Endothelial cell of umbilical vein (primary cell): Measurements from ENCODE around the gene RTN4IP1. TPM values are rescaled to one million over a fixed set of nuclear protein-coding genes. Genes with fewer than 3 reads are reported as not detected.

ENCODE experiments used
- BruUV-seq: library from RNA; stranded (reverse); fragments of 400-500 nt; replicated peaks from 2 replicates; lab custom pipeline; 2021; lab: Mats Ljungman, UMichigan
- CTCF ChIA-PET: fragments of 300-600, 350-600 bp; sonication (Branson Sonifier 250); formaldehyde crosslinking; loops from one replicate; lab custom pipeline; 2021; ENCODE audit warnings: antibody characterized with exemption, inconsistent platforms; lab: Charles Lee
- POLR2A ChIA-PET: fragments of 300-600, 350-600 bp; sonication (Branson Sonifier 250); formaldehyde crosslinking; loops from one replicate; lab custom pipeline; 2021; ENCODE audit warnings: antibody characterized with exemption, inconsistent platforms; lab: Charles Lee
- DNase-seq: peaks from one replicate; pipeline ENCODE4 v3.0.0-alpha.2; 2011; ENCODE audit warnings: low read depth, low spot score
- FAIRE-seq: peaks from 2 replicates; lab custom pipeline; 2011; peaks lifted over from hg19 to GRCh38; lab: Jason Lieb, UNC
- H2AFZ ChIP-seq: 2 replicates; pipeline ENCODE4 v1.6.0; 2012; ENCODE audit warnings: low read depth, low read length, control low read depth, inconsistent platforms
- H3K27ac ChIP-seq: 2 replicates; pipeline ENCODE4 v1.5.1; 2011; ENCODE audit warnings: low read depth, mild to moderate bottlenecking, control low read depth, low read length, moderate library complexity; ENCODE audit not compliant: insufficient read depth
- H3K27me3 ChIP-seq, 2 experiments: 2 replicates each; pipeline versions ENCODE4 v1.6.0 to v1.6.1; 2011; ENCODE audit warnings: low read length in 2 of 2, mixed read lengths in 1 of 2; ENCODE audit not compliant: control insufficient read depth in 2 of 2, insufficient read depth in 2 of 2
- H3K36me3 ChIP-seq, 2 experiments: 2 replicates in 1 of 2; 3 replicates in 1 of 2; pipeline ENCODE4 v1.5.1; 2011; ENCODE audit warnings: low read length in 2 of 2, mild to moderate bottlenecking in 1 of 2, moderate library complexity in 1 of 2; ENCODE audit not compliant: control insufficient read depth in 2 of 2, insufficient read depth in 2 of 2; ENCODE audit errors: extremely low read depth in 1 of 2
- H3K4me1 ChIP-seq: 3 replicates; pipeline ENCODE4 v1.5.1; 2011; ENCODE audit warnings: mild to moderate bottlenecking, low read length; ENCODE audit not compliant: control insufficient read depth, insufficient read depth; ENCODE audit errors: extremely low read depth
- H3K4me2 ChIP-seq: 2 replicates; pipeline ENCODE4 v1.6.1; 2011; ENCODE audit warnings: low read length, control low read depth, mixed read lengths; ENCODE audit not compliant: insufficient read depth
- H3K4me3 ChIP-seq, 3 experiments: fragments of 200-600 bp in 1 of 3; sonication (generic), shearing (Covaris generic) in 1 of 3; replicated peaks in 1 of 3; 2 replicates each; pipeline ENCODE4 v1.5.1; 2011 to 2016; ENCODE audit warnings: control low read depth in 3 of 3, low read length in 3 of 3, mild to moderate bottlenecking in 2 of 3, inconsistent platforms in 1 of 3, low read depth in 1 of 3, moderate library complexity in 1 of 3; ENCODE audit not compliant: insufficient read depth in 1 of 3
- H3K79me2 ChIP-seq: 2 replicates; pipeline ENCODE4 v1.6.0; 2012; ENCODE audit warnings: low read length, inconsistent platforms; ENCODE audit not compliant: control insufficient read depth, insufficient read depth
- H3K9ac ChIP-seq: replicated peaks from 2 replicates; pipeline ENCODE3; 2011; ENCODE audit warnings: low read length, control low read depth; ENCODE audit not compliant: insufficient read depth; ENCODE audit errors: extremely low read depth
- H3K9me1 ChIP-seq: replicated peaks from 3 replicates; pipeline ENCODE4 v1.6.0; 2011; ENCODE audit warnings: mild to moderate bottlenecking, low read length; ENCODE audit not compliant: control insufficient read depth, insufficient read depth; ENCODE audit errors: extremely low read depth
- H3K9me3 ChIP-seq: replicated peaks from 2 replicates; pipeline ENCODE4 v1.5.1; 2012; ENCODE audit warnings: low read length, inconsistent platforms; ENCODE audit not compliant: control insufficient read depth, insufficient read depth
- H4K20me1 ChIP-seq: replicated peaks from 2 replicates; pipeline ENCODE3; 2011; ENCODE audit warnings: mild to moderate bottlenecking, low read length; ENCODE audit not compliant: control insufficient read depth, insufficient read depth; ENCODE audit errors: extremely low read depth
- EZH2 ChIP-seq: IDR thresholded peaks from 2 replicates; pipeline ENCODE4 v1.6.1; 2012; ENCODE audit warnings: borderline replicate concordance, low read depth, mild to moderate bottlenecking, moderate library complexity, low read length, inconsistent platforms; ENCODE audit not compliant: severe bottlenecking
- FOS ChIP-seq: IDR thresholded peaks from 2 replicates; pipeline ENCODE4 v1.6.1; 2011; ENCODE audit warnings: mild to moderate bottlenecking, low read length, moderate library complexity, borderline replicate concordance; ENCODE audit not compliant: insufficient read depth
- GATA2 ChIP-seq: IDR thresholded peaks from 2 replicates; pipeline ENCODE4 v1.7.0; 2011; ENCODE audit warnings: low read depth, mild to moderate bottlenecking, moderate library complexity, mixed read lengths, low read length; ENCODE audit not compliant: insufficient read length, insufficient read depth
- JUN ChIP-seq: IDR thresholded peaks from 2 replicates; pipeline ENCODE4 v1.6.1; 2011; ENCODE audit warnings: borderline replicate concordance, low read depth; ENCODE audit not compliant: insufficient read length, insufficient read depth
- MYC ChIP-seq: IDR thresholded peaks from one replicate; pipeline ENCODE4 v1.6.1; 2011; ENCODE audit warnings: mild to moderate bottlenecking, low read depth, low read length
- POLR2A ChIP-seq: IDR thresholded peaks from 2 replicates; pipeline ENCODE4 v1.6.1; 2012; ENCODE audit warnings: low read depth, mild to moderate bottlenecking, control low read depth, low read length
- POLR2AphosphoS5 ChIP-seq: IDR thresholded peaks from 2 replicates; pipeline ENCODE4 v1.6.1; 2012; ENCODE audit warnings: low read depth, mild to moderate bottlenecking, control low read depth, low read length, moderate library complexity; ENCODE audit not compliant: insufficient read depth
- dilution Hi-C: fragments of 300-500 bp; cut with MboI; formaldehyde crosslinking; loops from one replicate; pipeline ENCODE4 v1.15.0; 2019; ENCODE audit warnings: low sequenced_read_pairs; ENCODE audit not compliant: extremely low pct_ligation_motif_present
- intact Hi-C: fragments of 100-400 bp; cut with micrococcal nuclease; formaldehyde crosslinking; loops from one replicate; pipeline ENCODE4 v1.10.0; 2022
- polyA plus RNA-seq, 4 experiments: library from polyadenylated mRNA; depleted of rRNA in 3 of 4; stranded (reverse) in 3 of 4; unstranded in 1 of 4; fragments of >200 nt; gene quantifications; 2 replicates each; pipeline versions ENCODE4 v1.2.1 to v1.2.3, GENCODE V29; 2011 to 2012; ENCODE audit warnings: missing spikeins in 1 of 4
- total RNA-seq: library from RNA; stranded (reverse); gene quantifications from 2 replicates; pipeline ENCODE4 v1.2.3, GENCODE V29; 2021
- TF ChIP-seq, protein P1 (sequence below), 2 donors: IDR thresholded peaks; 1 replicate in 1 of 2; 2 replicates in 1 of 2; pipeline ENCODE4 v1.5.1; 2011; ENCODE audit warnings: low read length in 2 of 2, mild to moderate bottlenecking in 2 of 2, moderate library complexity in 2 of 2, control low read depth in 1 of 2, inconsistent platforms in 1 of 2, low read depth in 1 of 2; ENCODE audit not compliant: insufficient read depth in 1 of 2; ENCODE audit errors: extremely low read depth in 1 of 2
- TF ChIP-seq, protein P2 (sequence below): IDR thresholded peaks from 2 replicates; pipeline ENCODE4 v1.6.1; 2011; ENCODE audit not compliant: insufficient read depth, insufficient read length

RTN4IP1 gene
- total and polyA plus RNA-seq, 2 donors (not counting 3 experiments of a cell fraction or from before 2014, with no cell fraction given), result 3.9 to 5.4 TPM

DNA sequence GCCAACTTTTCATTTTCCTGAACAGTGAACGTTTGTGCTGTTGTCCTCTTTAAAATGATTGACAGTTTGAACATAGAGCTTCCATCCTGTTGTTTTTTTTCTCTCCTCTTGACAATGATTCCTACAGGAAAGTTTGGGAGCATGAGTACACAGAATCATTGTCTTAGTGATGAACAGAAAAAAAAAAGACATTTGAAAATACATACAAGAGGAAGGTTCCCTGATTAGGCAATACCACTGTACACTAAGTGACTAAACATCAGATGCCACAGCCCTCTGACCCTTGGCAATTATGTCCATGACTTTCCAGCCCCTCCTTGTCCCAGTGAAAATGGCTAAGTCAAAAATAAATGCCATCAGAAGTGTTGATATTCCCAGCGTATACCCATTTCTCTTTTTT is 71.5 kb downstream of the RTN4IP1 start:
- no peak overlapping the region for H3K4me2 ChIP-seq
- CTCF ChIA-PET, result interaction anchor here (1.3 to 23.4 kb wide), 4 partner anchors 8 to 224 kb away, joined by 3 to 397 read pairs (median 16); no protein-coding TSS in a partner anchor
- H3K9me1 ChIP-seq, result no peaks in the 10 kb centered on the region
- no peaks in the 10 kb centered on the region for H3K27me3 ChIP-seq
- H3K36me3 ChIP-seq, result peaks cover 0 to 2% of the 10 kb centered on the region in 2 experiments
- no peaks in the 10 kb centered on the region for H3K79me2 ChIP-seq
- FAIRE-seq, result no peak
- TF ChIP-seq FOS (no peak), JUN (no peak), POLR2A (no peak), GATA2 (no peak), MYC (no peak), POLR2AphosphoS5 (no peak), EZH2 (no peak)
- TF ChIP-seq, protein P1, sequence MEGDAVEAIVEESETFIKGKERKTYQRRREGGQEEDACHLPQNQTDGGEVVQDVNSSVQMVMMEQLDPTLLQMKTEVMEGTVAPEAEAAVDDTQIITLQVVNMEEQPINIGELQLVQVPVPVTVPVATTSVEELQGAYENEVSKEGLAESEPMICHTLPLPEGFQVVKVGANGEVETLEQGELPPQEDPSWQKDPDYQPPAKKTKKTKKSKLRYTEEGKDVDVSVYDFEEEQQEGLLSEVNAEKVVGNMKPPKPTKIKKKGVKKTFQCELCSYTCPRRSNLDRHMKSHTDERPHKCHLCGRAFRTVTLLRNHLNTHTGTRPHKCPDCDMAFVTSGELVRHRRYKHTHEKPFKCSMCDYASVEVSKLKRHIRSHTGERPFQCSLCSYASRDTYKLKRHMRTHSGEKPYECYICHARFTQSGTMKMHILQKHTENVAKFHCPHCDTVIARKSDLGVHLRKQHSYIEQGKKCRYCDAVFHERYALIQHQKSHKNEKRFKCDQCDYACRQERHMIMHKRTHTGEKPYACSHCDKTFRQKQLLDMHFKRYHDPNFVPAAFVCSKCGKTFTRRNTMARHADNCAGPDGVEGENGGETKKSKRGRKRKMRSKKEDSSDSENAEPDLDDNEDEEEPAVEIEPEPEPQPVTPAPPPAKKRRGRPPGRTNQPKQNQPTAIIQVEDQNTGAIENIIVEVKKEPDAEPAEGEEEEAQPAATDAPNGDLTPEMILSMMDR (IDR thresholded peaks at IDR 0.05; ENCODE audit: extremely low read depth in 1 of 2, insufficient read depth in 1 of 2, low read depth in 1 of 2, low read length in 2 of 2), result no peak
- TF ChIP-seq, protein P2, sequence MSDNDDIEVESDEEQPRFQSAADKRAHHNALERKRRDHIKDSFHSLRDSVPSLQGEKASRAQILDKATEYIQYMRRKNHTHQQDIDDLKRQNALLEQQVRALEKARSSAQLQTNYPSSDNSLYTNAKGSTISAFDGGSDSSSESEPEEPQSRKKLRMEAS, result no peak
- no peak overlapping the region for H3K9ac ChIP-seq
- no peak overlapping the region for H3K4me3 ChIP-seq
- H3K9me3 ChIP-seq, result no peaks in the 10 kb centered on the region
- no peak overlapping the region for H3K27ac ChIP-seq
- POLR2A ChIA-PET, result no interaction called here
- intact Hi-C loops, result loop anchor here (2.0 kb wide), 1 partner anchor 111 kb away; no protein-coding TSS in a partner anchor
- H4K20me1 ChIP-seq, result no peaks in the 10 kb centered on the region
- dilution Hi-C loops, result loop anchor here (25.0 kb wide), 1 partner anchor 121 kb away; no protein-coding TSS in a partner anchor
- no peak for DNase-seq
- no peak overlapping the region for H2AFZ ChIP-seq
- H3K4me1 ChIP-seq, result no peaks in the 10 kb centered on the region
- no TSS peak for BruUV-seq
